Astrocyte of the spinal cord (primary cell): ENCODE measurements around the gene DNAAF8.

Experiments used
- DNase-seq: peaks from one replicate; pipeline ENCODE4 v3.0.0; 2011; ENCODE audit warnings: low read depth, low spot score
- H3K4me3 ChIP-seq: 2 replicates; pipeline ENCODE4 v1.5.1; 2011; ENCODE audit warnings: low read depth, mild to moderate bottlenecking, low read length, moderate library complexity
- in situ Hi-C: cut with HindIII; loops from 2 replicates; pipeline ENCODE4 v1.10.0; 2017; ENCODE audit warnings: low sequenced_read_pairs
- TF ChIP-seq, protein P1 (sequence below): IDR thresholded peaks from 2 replicates; pipeline ENCODE4 v1.5.1; 2012; ENCODE audit warnings: low read depth, mild to moderate bottlenecking, low read length, inconsistent platforms

Gene DNAAF8

GRCh38 chr16:4787068-4787467, 52.7 kb downstream of the DNAAF8 start:
- no peak overlapping the region for H3K4me3 ChIP-seq
- TF ChIP-seq, protein P1, sequence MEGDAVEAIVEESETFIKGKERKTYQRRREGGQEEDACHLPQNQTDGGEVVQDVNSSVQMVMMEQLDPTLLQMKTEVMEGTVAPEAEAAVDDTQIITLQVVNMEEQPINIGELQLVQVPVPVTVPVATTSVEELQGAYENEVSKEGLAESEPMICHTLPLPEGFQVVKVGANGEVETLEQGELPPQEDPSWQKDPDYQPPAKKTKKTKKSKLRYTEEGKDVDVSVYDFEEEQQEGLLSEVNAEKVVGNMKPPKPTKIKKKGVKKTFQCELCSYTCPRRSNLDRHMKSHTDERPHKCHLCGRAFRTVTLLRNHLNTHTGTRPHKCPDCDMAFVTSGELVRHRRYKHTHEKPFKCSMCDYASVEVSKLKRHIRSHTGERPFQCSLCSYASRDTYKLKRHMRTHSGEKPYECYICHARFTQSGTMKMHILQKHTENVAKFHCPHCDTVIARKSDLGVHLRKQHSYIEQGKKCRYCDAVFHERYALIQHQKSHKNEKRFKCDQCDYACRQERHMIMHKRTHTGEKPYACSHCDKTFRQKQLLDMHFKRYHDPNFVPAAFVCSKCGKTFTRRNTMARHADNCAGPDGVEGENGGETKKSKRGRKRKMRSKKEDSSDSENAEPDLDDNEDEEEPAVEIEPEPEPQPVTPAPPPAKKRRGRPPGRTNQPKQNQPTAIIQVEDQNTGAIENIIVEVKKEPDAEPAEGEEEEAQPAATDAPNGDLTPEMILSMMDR: no peak
- no peak for DNase-seq
- in situ Hi-C loops: no loop called here

DNA sequence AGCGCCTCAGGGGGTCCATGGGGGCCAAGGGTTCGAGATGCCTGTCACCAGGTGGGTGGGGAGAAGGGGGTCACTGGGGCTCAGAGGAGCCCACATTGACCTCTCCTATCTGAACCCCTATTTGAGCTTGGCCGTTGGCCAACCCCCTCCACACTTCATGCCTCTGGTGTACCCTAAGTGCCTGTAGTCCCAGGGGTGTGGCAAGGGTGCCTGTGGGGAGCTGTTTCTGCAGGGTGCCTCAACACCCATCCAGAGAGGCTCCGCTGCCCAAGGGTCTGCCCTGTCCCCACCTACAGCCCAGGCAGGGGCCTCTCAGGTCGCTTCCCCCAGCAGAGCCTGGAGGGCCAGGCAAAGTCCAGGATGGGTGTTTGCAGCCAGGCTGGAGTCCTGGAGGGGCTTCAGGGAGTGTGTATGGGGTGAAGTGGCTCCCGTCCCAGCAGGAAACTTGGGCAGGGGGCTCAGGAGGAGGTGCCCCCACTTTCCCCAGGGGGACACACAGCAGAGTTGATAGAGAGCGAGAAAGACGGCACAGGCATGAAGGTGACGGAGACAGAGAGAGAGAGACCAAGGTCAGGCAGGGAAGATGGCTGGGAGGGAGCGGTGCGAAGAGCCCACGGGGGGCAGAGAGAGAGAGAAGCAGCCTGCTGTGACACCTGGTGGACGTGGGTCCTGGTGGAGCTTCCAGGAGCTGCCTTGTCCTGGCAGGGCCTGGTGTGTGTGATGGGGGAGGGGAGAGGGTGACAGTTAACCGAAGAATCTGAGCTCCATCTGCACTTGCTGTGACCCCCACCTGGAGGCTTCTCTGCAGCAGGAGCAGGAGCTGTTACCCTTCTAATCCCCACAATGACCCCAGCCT, 53.5 kb downstream of the DNAAF8 start, which contains the start of gene SEPTIN12:
TSS of gene SEPTIN12 (minus strand) at position 719 of the 856 bp plus-strand sequence. CDS start at position 19, 700 bp downstream.
- in situ Hi-C loops: no loop called here
- H3K4me3 ChIP-seq: no peak within 1 kb of the TSS
- no peak for DNase-seq
- TF ChIP-seq, protein P1: no peak

GRCh38 chr16:4788489-4788889, 54.2 kb downstream of the DNAAF8 start:
- no peak overlapping the region for H3K4me3 ChIP-seq
- no peak for DNase-seq
- in situ Hi-C loops: no loop called here

GRCh38 chr16:4788910-4789309, 54.6 kb downstream of the DNAAF8 start:
- in situ Hi-C loops: no loop called here
- H3K4me3 ChIP-seq: no peak overlapping the region
- TF ChIP-seq, protein P1: no peak
- no peak for DNase-seq

More at GRCh38 chr16:4788489-4788889, 54.2 kb downstream of the DNAAF8 start:
- TF ChIP-seq, protein P1: no peak

DNA sequence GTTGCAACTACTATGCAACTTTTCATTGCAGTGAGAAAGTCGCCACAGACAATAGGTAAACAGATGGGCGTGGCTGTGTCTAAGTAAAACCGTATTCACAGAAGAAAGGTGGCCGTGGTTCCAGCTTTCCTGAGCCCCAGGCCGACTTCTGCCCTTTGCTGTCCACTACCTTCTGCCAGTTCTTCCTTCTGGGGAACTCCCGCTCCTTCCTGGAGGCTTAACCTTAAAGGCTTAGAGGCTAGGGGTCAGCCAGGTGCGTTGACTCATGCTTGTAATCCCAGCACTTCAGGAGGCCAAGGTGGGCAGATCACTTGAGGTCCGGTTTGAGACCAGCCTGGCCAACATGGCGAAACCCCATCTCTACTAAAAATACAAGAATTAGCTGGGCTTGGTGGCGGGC, 55.9 kb downstream of the DNAAF8 start:
- DNase-seq: no peak
- TF ChIP-seq, protein P1: no peak
- in situ Hi-C loops: no loop called here
- no peak overlapping the region for H3K4me3 ChIP-seq

GRCh38 chr16:4790871-4791270, 56.5 kb downstream of the DNAAF8 start:
- no peak overlapping the region for H3K4me3 ChIP-seq
- in situ Hi-C loops: no loop called here
- DNase-seq: no peak
- TF ChIP-seq, protein P1: no peak
